IMR-90 (cell line): Measurements from ENCODE around the gene NUCB2. TPM values are rescaled to one million over a fixed set of nuclear protein-coding genes. Genes with fewer than 3 reads are reported as not detected.

Source experiments
- ATAC-seq: fragments of 200-7000 bp; cut with Tn5 transposase; 2 replicates; pipeline ENCODE4 v1.9.1; 2020; ENCODE audit warnings: low read depth, mild to moderate bottlenecking, moderate library complexity
- BruUV-seq: library from RNA; stranded (reverse); fragments of 400-500 nt; replicated peaks from 2 replicates; lab custom pipeline; 2021; lab: Mats Ljungman, UMichigan
- CTCF ChIA-PET: fragments of 300-600 bp; formaldehyde crosslinking; extraction: SDS; loops from one replicate; lab custom pipeline; 2021; ENCODE audit warnings: antibody characterized with exemption; lab: Yijun Ruan, JAX
- POLR2A ChIA-PET: fragments of 300-600 bp; sonication (Branson Sonifier 250); formaldehyde crosslinking; loops from one replicate; lab custom pipeline; 2022; ENCODE audit warnings: antibody characterized with exemption; ENCODE audit not compliant: unreplicated experiment; lab: Charles Lee
- DNase-seq: peaks from one replicate; pipeline ENCODE4 v3.0.0; 2013
- H2AFZ ChIP-seq: replicated peaks from 2 replicates; pipeline ENCODE3; 2013; ENCODE audit warnings: low read length, mild to moderate bottlenecking; ENCODE audit not compliant: poor library complexity
- H2AK5ac ChIP-seq: 2 replicates; pipeline ENCODE4 v1.6.1; 2013; ENCODE audit warnings: low read depth, low read length, inconsistent platforms
- H2AK9ac ChIP-seq: replicated peaks from 2 replicates; pipeline ENCODE3; 2013; ENCODE audit warnings: mild to moderate bottlenecking, low read depth, low read length, moderate library complexity; ENCODE audit not compliant: poor library complexity
- H2BK120ac ChIP-seq: 2 replicates; pipeline ENCODE4 v1.6.1; 2013; ENCODE audit warnings: low read depth, low read length, inconsistent platforms
- H2BK15ac ChIP-seq: 3 replicates; pipeline ENCODE4 v1.6.1; 2013; ENCODE audit warnings: low read depth, low read length, inconsistent platforms
- H2BK20ac ChIP-seq: 2 replicates; pipeline ENCODE4 v1.6.1; 2013; ENCODE audit warnings: low read depth, mild to moderate bottlenecking, inconsistent platforms, low read length, moderate library complexity
- H2BK5ac ChIP-seq: 2 replicates; pipeline ENCODE4 v1.6.1; 2013; ENCODE audit warnings: mild to moderate bottlenecking, low read depth, low read length, inconsistent platforms; ENCODE audit not compliant: poor library complexity, severe bottlenecking
- H3K14ac ChIP-seq: replicated peaks from 2 replicates; pipeline ENCODE4 v1.6.1; 2013; ENCODE audit warnings: low read depth, low read length, inconsistent platforms
- H3K18ac ChIP-seq: 2 replicates; pipeline ENCODE4 v1.6.1; 2013; ENCODE audit warnings: low read depth, low read length, control low read depth
- H3K23ac ChIP-seq: 2 replicates; pipeline ENCODE4 v1.6.1; 2013; ENCODE audit warnings: low read depth, low read length, inconsistent platforms
- H3K27ac ChIP-seq: 2 replicates; pipeline ENCODE4 v1.5.1; 2013; ENCODE audit warnings: mild to moderate bottlenecking, control low read depth, low read length; ENCODE audit not compliant: insufficient read depth
- H3K27me3 ChIP-seq: 2 replicates; pipeline ENCODE4 v1.6.1; 2013; ENCODE audit warnings: low read length; ENCODE audit not compliant: control insufficient read depth, insufficient read depth
- H3K36me3 ChIP-seq: 2 replicates; pipeline ENCODE4 v1.6.1; 2013; ENCODE audit warnings: low read length, mixed read lengths; ENCODE audit not compliant: control insufficient read depth, insufficient read depth
- H3K4ac ChIP-seq: 2 replicates; pipeline ENCODE4 v1.6.1; 2013; ENCODE audit warnings: low read depth, low read length, inconsistent platforms
- H3K4me1 ChIP-seq: 2 replicates; pipeline ENCODE4 v1.6.1; 2013; ENCODE audit warnings: low read length, mixed read lengths; ENCODE audit not compliant: control insufficient read depth, insufficient read depth
- H3K4me2 ChIP-seq: 2 replicates; pipeline ENCODE4 v1.6.1; 2013; ENCODE audit warnings: low read depth, mild to moderate bottlenecking, control low read depth, low read length, moderate library complexity
- H3K4me3 ChIP-seq: 2 replicates; pipeline ENCODE4 v1.5.1; 2013; ENCODE audit warnings: low read depth, mild to moderate bottlenecking, control low read depth, low read length, moderate library complexity; ENCODE audit not compliant: insufficient read depth
- H3K56ac ChIP-seq: 2 replicates; pipeline ENCODE4 v1.6.1; 2013; ENCODE audit warnings: low read length, inconsistent platforms; ENCODE audit not compliant: insufficient read depth; ENCODE audit errors: extremely low read depth
- H3K79me1 ChIP-seq, 2 experiments: 2 replicates each; pipeline ENCODE4 v1.6.1; 2013; ENCODE audit warnings: low read length in 2 of 2, inconsistent platforms in 1 of 2, low read depth in 1 of 2
- H3K9ac ChIP-seq: 2 replicates; pipeline ENCODE4 v1.6.1; 2013; ENCODE audit warnings: low read depth, low read length, control low read depth
- H3K9me1 ChIP-seq: 2 replicates; pipeline ENCODE4 v1.6.1; 2013; ENCODE audit warnings: low read length, inconsistent platforms; ENCODE audit not compliant: insufficient read depth
- H3K9me3 ChIP-seq: 2 replicates; pipeline ENCODE4 v1.6.1; 2013; ENCODE audit warnings: low read length; ENCODE audit not compliant: control insufficient read depth, insufficient read depth
- H4K20me1 ChIP-seq: 2 replicates; pipeline ENCODE4 v1.6.1; 2013; ENCODE audit warnings: low read length, inconsistent platforms; ENCODE audit not compliant: insufficient read depth
- H4K5ac ChIP-seq: 2 replicates; pipeline ENCODE4 v1.6.1; 2013; ENCODE audit warnings: mild to moderate bottlenecking, low read depth, low read length, control low read depth
- H4K8ac ChIP-seq, 2 experiments: 2 replicates each; pipeline ENCODE4 v1.6.1; 2013; ENCODE audit warnings: low read depth in 2 of 2, low read length in 2 of 2, control low read depth in 1 of 2, inconsistent platforms in 1 of 2
- H4K91ac ChIP-seq: 2 replicates; pipeline ENCODE4 v1.6.1; 2013; ENCODE audit warnings: low read depth, low read length, inconsistent platforms; ENCODE audit not compliant: insufficient read depth
- FOS ChIP-seq: fragments of 150-350 bp; IDR thresholded peaks from 2 replicates; pipeline ENCODE4 v1.6.1; 2016; ENCODE audit warnings: low read depth, low read length
- MXI1 ChIP-seq: IDR thresholded peaks from 2 replicates; pipeline ENCODE4 v1.6.1; 2012; ENCODE audit warnings: low read depth, mild to moderate bottlenecking, low read length, moderate library complexity, borderline replicate concordance
- NFE2L2 ChIP-seq: fragments of 150-350 bp; IDR thresholded peaks from 2 replicates; pipeline ENCODE4 v1.6.1; 2016; ENCODE audit warnings: low read depth, mild to moderate bottlenecking, low read length
- SMC3 ChIP-seq: fragments of 150-350 bp; IDR thresholded peaks from 2 replicates; pipeline ENCODE4 v1.6.1; 2016; ENCODE audit warnings: low read depth, mild to moderate bottlenecking, antibody characterized with exemption, low read length, moderate library complexity
- WGBS, 2 experiments: methylation state at CpG; one replicate each; pipeline versions ENCODE4 v1.1.5 to v1.1.7; 2013; ENCODE audit warnings: missing lambda C conversion rate in 2 of 2; ENCODE audit not compliant: insufficient read length in 1 of 2; ENCODE audit errors: extremely low coverage in 2 of 2; 5-methylcytosine and 5-hydroxymethylcytosine counted together
- dilution Hi-C: fragments of 300-500 bp; cut with HindIII; formaldehyde crosslinking; loops from one replicate; pipeline ENCODE4 v1.14.3; 2018; ENCODE audit warnings: low sequenced_read_pairs; ENCODE audit not compliant: unreplicated experiment
- in situ Hi-C: fragments of 300-500 bp; cut with MboI; formaldehyde crosslinking; loops from 3 replicates; pipeline ENCODE4 v1.14.3; 2019; ENCODE audit warnings: low sequenced_read_pairs, inconsistent platforms, mixed read lengths
- intact Hi-C: fragments of 100-400 bp; cut with micrococcal nuclease; formaldehyde crosslinking; loops from 2 replicates; pipeline ENCODE4 v1.10.0; 2022
- polyA plus RNA-seq, 3 experiments: library from polyadenylated mRNA; depleted of rRNA; stranded (reverse); fragments of >200 nt; gene quantifications; 2 replicates each; pipeline ENCODE4 v1.2.3, GENCODE V29; 2012; ENCODE audit warnings: low replicate concordance in 1 of 3
- total RNA-seq: library from RNA; depleted of rRNA; stranded (reverse); fragments of >200 nt; gene quantifications from 2 replicates; pipeline ENCODE4 v1.2.3, GENCODE V29; 2012

NUCB2 gene
- total and polyA plus RNA-seq, 2 of the 4 experiments (the other 2 are of a cell fraction): 52.7 to 55.4 TPM

GRCh38 chr11:17343907-17344306 is 67.4 kb downstream of the NUCB2 start:
- no peak overlapping the region for H4K8ac ChIP-seq
- no CpG with 5 or more reads among the region's 1 CpG for WGBS, 2 experiments
- H3K56ac ChIP-seq: no peak overlapping the region
- no peak overlapping the region for H3K4me2 ChIP-seq
- no peak overlapping the region for H3K23ac ChIP-seq
- H3K36me3 ChIP-seq: no peaks in the 10 kb centered on the region
- dilution Hi-C loops (no loop called here), intact Hi-C loops (no loop called here), in situ Hi-C loops (no loop called here)
- no TSS peak for BruUV-seq
- no peak overlapping the region for H2AFZ ChIP-seq
- no peak overlapping the region for H2BK20ac ChIP-seq
- no peaks in the 10 kb centered on the region for H3K4me1 ChIP-seq
- no peak overlapping the region for H2AK9ac ChIP-seq
- H3K4me3 ChIP-seq: no peak overlapping the region
- H3K18ac ChIP-seq: no peak overlapping the region
- no peak overlapping the region for H2AK5ac ChIP-seq
- TF ChIP-seq FOS (peak; percentile 40; the same call in 1 of the 2 replicates), NFE2L2 (no peak), SMC3 (no peak), MXI1 (no peak)
- peak; percentile 99 for ATAC-seq
- DNase-seq: peak; percentile 87
- CTCF ChIA-PET: interaction anchor here (1.1 to 1.3 kb wide), 2 partner anchors 10 to 40 kb away, joined by 3 read pairs; no protein-coding TSS in a partner anchor
- no peaks in the 10 kb centered on the region for H3K9me1 ChIP-seq
- H3K27me3 ChIP-seq: no peaks in the 10 kb centered on the region
- H3K27ac ChIP-seq: no peak overlapping the region
- no peak overlapping the region for H2BK15ac ChIP-seq
- H4K5ac ChIP-seq: no peak overlapping the region
- H3K4ac ChIP-seq: no peak overlapping the region
- H3K79me1 ChIP-seq: no peaks in the 10 kb centered on the region
- POLR2A ChIA-PET: interaction anchor here (0.5 kb wide), 1 partner anchor 11 kb away, joined by 4 read pairs; no protein-coding TSS in a partner anchor
- H3K14ac ChIP-seq: no peak overlapping the region
- no peak overlapping the region for H3K9ac ChIP-seq
- no peaks in the 10 kb centered on the region for H4K20me1 ChIP-seq
- no peaks in the 10 kb centered on the region for H3K9me3 ChIP-seq
- H4K91ac ChIP-seq: no peak overlapping the region
- H2BK120ac ChIP-seq: no peak overlapping the region
- H2BK5ac ChIP-seq: no peak overlapping the region
